Limb (tissue), 2 donors: Measurements from ENCODE around the gene SH3BP2.
"Not testable (repeated sequence)": the region's sequence is repeated elsewhere in the genome, so short reads cannot be mapped to it uniquely, and the experiment has no call there.

Experiments
- DNase-seq, 2 donors: peaks; one replicate each; pipeline ENCODE4 v3.0.0-alpha.2; 2016; ENCODE audit errors: extremely low spot score in 2 of 2

The SH3BP2 gene

GRCh38 chr4:2762486-2763370, 30.2 kb upstream of the SH3BP2 start:
- not testable (repeated sequence) for DNase-seq

- no peak for DNase-seq
Observed at GRCh38 chr4:2763511-2763967, 29.3 kb upstream of the SH3BP2 start.

- DNase-seq: no peak
Observed at GRCh38 chr4:2765832-2766526, 26.9 kb upstream of the SH3BP2 start.

GRCh38 chr4:2767046-2767704, 25.7 kb upstream of the SH3BP2 start:
- DNase-seq: no peak

- no peak for DNase-seq
Observed at GRCh38 chr4:2767705-2768074, 25.2 kb upstream of the SH3BP2 start.

DNA sequence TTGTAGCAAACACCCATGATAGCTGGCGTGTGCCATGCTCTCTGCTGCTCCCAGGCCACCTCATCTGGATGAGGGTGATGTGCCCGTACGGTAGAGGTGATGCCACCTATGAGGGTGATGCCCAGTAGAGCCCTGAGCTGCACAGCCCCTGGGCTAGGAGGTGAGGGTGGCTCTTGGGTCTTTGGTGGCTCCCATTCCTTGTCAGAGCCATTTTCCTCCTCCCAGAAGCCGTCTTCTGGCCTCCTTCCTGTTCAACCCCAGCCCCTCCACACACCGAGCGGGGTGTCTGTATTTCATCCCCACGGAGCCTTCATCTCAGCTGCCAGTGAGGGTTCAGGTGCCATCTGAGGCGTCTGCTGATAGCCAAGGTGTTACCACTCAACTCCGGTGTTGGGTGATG, 24.8 kb upstream of the SH3BP2 start:
- DNase-seq: no peak

DNA sequence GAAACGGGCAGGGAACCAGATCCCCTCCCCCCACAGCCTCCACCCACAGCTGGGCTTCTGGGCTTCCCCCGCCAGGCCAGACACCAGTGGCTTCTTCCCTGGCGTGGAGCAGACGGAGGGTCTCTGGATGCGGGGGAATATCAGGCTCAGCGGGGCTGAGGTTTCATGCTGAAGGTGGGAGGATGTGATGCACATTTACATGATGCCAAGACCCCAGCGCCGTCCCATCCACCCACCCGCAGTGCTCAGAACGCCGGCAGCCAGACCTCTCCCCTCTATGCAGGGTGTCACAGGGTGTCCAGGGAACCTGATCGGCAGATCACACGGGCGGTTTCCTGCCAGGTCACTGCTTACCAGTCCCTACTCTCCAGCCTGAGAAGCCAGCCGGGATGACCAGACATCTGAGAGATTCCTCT, 24.0 kb upstream of the SH3BP2 start:
- no peak for DNase-seq

DNA sequence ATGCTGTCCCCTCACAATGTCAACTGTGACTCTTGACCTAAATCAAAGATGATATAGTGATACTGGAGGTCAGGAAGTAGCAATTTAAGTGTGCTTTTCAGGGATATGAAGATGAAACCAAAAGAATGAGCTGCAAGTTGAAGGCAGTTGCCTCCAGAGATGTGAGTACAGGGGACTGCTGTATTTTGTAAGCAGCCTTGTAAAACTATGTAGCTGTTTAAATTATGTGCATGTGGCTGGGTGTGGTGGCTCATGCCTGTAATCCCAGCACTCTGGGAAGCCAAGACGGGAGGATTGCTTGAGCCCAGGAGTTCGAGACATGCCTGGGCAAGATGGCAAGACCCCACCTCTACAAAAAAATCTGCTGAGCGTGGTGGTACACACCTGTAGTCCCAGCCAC, 21.6 kb upstream of the SH3BP2 start:
- no peak for DNase-seq

DNA sequence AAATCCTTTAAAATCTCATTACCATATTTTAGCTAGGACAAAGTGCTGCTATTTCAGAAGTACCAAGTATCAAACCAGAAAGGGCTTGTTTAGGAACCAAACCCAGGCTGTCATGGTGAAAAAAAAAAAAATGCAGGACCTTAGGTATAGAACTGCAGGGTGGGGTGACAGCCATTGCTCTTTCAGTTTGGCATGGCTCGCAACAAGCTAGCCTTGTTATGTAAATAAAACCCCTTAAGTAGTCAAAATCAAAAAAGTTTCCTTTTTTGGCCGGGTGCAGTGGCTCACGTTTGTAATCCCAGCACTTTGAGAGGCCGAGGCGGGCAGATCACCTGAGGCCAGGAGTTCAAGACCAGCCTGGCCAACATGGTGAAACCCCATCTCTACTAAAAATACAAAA, 12.2 kb upstream of the SH3BP2 start:
- DNase-seq: not testable (repeated sequence)

- no peak for DNase-seq
Observed at GRCh38 chr4:2781911-2782310, 11.0 kb upstream of the SH3BP2 start.

- no peak for DNase-seq
Observed at GRCh38 chr4:2783790-2784189, 9.1 kb upstream of the SH3BP2 start.

DNA sequence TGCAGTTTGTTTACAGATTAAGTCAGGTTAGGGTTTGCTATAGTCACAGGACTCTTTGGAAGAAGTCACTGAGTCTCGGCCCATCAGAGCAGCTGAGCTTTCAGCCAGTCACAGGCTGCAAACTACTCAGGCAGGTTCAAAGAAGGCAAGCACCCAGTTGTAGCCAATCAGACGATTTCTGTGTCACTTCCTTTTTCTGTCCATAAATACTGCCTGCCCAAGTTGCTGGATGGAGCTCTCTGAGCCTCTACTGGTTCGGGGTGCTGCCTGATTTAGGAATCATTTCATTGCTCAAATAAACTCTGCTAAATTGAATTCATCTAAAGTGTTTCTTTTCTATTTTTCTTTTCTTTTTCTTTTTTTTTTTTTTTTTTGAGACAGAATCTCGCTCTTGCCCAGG, 7.3 kb upstream of the SH3BP2 start:
- DNase-seq: no peak

DNA sequence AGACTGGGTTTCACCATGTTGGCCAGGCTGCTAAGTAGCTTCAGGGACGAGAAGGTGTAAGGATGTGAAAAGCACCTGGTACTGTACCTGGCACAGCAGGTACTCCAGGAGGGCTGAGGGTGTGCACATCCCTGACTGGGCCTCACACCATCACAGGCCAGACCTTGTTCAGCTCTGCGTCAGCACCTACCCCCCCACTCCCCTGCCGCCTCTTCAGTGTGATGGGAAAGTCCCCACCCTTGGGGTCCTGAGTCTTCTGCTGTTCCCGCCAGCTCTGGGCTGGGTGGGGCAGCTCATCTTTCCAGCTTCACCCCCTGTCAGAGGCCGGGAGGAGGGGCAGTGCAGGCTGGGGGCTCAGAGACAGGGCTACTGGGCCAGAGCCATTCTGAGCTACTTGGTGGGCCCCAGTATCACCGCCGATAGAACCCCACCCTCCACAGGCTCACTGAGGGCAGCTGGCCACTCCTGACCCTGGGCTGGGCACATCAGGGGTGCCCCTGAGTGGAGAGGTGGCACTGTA, 6.7 kb upstream of the SH3BP2 start:
- DNase-seq: peak in 1 of 2 donors; percentile 32

GRCh38 chr4:2786794-2787229, 6.1 kb upstream of the SH3BP2 start:
- no peak for DNase-seq

- DNase-seq: peak in 1 of 2 donors; percentile 26
Observed at GRCh38 chr4:2787230-2788100, 5.4 kb upstream of the SH3BP2 start.

- DNase-seq: no peak
Observed at GRCh38 chr4:2788101-2788500, 4.8 kb upstream of the SH3BP2 start.

DNA sequence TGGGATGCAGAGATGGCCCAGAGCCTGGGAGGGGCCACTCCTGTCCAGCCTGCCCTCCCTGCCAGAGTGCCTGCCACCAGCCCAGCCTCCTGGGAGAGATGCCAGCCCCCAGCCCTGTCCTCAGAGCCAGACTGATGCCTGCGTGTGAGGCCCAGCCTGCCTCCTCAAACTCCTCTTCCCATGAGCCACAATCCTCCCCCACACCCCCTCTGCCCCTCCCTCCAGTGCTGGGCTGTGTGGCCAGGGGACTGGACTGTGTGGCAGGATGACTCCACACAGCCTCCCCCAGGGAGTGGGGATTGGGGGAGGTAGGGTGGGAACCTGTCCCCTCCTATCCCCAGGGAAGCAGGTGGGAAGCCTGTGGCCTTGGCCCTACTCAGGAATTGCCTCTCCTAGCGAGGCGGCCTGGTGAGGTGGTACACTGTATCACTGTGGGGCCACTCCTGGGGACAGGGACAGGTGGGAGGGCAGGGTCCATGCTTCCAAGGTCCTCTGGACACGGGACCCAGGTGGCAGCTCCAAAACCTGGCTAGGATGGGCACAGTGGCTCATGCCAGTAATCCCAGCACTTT, 4.3 kb upstream of the SH3BP2 start:
- peak in 1 of 2 donors; percentile 29 for DNase-seq

DNA sequence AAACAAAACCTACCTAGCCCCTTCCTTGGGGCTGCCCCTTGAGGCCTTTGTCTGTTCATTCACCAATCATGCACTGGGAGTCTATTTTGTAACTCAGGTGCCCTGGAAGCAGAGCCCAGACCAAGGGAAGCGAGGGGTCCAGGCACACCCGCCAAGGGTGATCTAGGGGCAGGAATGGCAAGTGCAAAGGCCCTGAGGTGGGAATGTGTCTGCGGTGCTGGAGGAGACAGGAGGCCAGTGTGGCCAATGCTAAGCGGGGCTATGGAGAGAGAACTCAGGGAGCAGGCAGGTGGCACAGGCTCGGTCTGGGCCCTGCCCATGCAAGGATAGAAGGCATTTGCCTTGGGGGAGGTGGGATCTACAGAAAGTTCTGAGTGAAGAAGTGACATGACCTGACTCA, 3.5 kb upstream of the SH3BP2 start:
- DNase-seq: no peak

DNA sequence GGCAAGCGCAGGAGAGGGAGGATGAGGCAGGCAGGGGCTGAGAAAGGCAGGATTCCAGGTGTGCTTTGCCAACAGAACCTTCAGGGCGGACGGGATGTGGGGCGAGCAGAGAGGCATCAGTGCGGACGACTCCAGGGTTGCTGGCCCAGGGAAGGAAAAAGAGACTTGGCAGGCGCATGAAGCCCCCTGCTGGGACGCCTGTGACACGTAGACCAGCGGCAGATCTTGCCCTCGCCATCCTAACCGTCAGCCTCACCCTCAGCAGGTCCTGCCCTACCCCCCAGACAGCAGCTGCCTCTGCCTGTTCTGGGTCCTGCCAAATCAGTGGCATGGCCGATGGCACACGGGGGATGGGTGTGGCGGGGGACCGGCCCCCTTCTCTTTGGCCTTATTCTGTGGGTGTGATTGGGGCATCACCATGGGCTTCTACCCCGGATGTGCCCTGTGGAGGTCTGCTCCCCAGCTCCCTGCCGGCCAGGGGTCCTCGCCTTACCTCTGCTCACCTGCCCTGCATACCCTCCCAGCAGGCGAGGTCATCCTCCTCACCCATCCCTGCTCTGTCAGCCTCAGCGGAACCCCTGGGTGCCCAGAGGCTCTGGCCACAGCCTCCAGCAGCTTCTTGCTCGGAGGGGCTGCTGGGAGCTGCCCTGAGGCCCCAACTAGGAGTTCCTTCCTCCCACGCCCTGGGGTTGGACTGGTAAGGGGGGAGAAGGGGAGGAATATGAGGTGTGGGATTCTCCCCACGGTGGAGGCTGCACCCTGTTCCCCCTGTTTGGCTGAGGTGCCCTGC, 2.9 kb upstream of the SH3BP2 start:
- DNase-seq: peak in 1 of 2 donors; percentile 32
